Duodenal mucosa (tissue), 2 donors: ENCODE results near the gene ZBTB20.

Experiments used
- H3K27ac ChIP-seq: one replicate; pipeline ENCODE4 v1.7.0; 2013; ENCODE audit warnings: low read depth, low read length
- H3K27me3 ChIP-seq, 2 donors: one replicate each; pipeline ENCODE4 v1.7.0; 2013; ENCODE audit warnings: low read length in 2 of 2, control low read depth in 1 of 2; ENCODE audit not compliant: insufficient read depth in 2 of 2, control insufficient read depth in 1 of 2
- H3K36me3 ChIP-seq, 2 donors: one replicate each; pipeline ENCODE4 v1.7.0; 2013; ENCODE audit warnings: low read length in 2 of 2, control low read depth in 1 of 2; ENCODE audit not compliant: insufficient read depth in 2 of 2, control insufficient read depth in 1 of 2
- H3K4me1 ChIP-seq, 2 donors: one replicate each; pipeline ENCODE4 v1.7.0; 2013; ENCODE audit warnings: low read length in 2 of 2, control low read depth in 1 of 2; ENCODE audit not compliant: insufficient read depth in 2 of 2, control insufficient read depth in 1 of 2
- H3K4me3 ChIP-seq, 2 donors: one replicate each; pipeline ENCODE4 v1.7.0; 2013; ENCODE audit warnings: low read length in 2 of 2, low read depth in 1 of 2
- H3K9ac ChIP-seq, 2 donors: one replicate each; pipeline ENCODE4 v1.7.0; 2013; ENCODE audit warnings: low read length in 2 of 2, low read depth in 1 of 2
- H3K9me3 ChIP-seq, 2 donors: one replicate each; pipeline ENCODE4 v1.7.0; 2013; ENCODE audit warnings: low read length in 2 of 2, control low read depth in 1 of 2; ENCODE audit not compliant: control insufficient read depth in 1 of 2

Gene ZBTB20

DNA sequence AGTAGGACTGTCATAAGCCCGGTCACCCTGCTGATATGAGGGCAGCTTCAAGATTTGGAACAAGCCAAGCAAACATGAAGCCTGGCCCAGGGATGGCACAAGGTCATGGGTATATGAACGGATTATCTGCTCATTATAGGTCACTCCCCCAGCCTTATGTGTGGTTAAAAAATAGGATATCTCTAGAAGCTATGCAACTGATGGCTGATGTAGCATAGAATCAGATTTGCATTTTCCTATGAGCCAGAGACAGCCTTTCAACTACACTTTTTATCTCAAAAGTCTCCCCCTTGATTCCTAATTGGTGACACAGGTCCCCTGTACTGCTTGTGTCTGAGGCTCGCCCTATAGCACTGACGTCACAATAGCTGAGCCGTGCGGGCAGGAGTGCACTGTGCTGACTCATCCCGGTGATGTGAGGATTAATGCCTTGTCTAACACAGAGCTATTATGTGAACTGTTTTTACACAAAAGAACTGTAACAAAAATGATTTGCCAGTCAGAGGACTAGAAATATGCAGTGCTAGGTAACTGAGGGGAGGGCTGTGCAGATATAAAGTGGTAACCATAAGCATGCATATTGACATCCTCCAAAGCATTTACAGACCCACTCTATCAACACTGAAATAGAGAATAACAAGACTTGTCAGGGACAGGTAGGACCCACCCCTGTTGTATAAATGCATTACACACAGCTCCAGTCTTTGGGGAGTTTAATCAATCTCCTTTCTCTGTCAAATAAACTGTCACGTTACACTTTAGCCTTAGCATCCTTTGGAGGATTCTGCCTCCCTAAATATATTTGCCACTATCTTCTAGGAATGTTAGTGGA is 648.3 kb downstream of the ZBTB20 start:
- H3K9me3 ChIP-seq, result no peaks in the 10 kb centered on the region
- no peaks in the 10 kb centered on the region for H3K27me3 ChIP-seq
- no peaks in the 10 kb centered on the region for H3K36me3 ChIP-seq
- H3K4me1 ChIP-seq, result peaks cover 4 to 13% of the 10 kb centered on the region in 2 donors
- H3K9ac ChIP-seq, result no peak overlapping the region
- H3K27ac ChIP-seq, result no peak overlapping the region
- H3K4me3 ChIP-seq, result no peak overlapping the region

- no peak overlapping the region for H3K4me3 ChIP-seq
- H3K36me3 ChIP-seq, result no peaks in the 10 kb centered on the region
- H3K4me1 ChIP-seq, result peaks cover 4 to 13% of the 10 kb centered on the region in 2 donors
- no peaks in the 10 kb centered on the region for H3K9me3 ChIP-seq
- no peak overlapping the region for H3K27ac ChIP-seq
- no peaks in the 10 kb centered on the region for H3K27me3 ChIP-seq
- H3K9ac ChIP-seq, result no peak overlapping the region
These were observed 650.2 kb downstream of the ZBTB20 start for GRCh38 chr3:114496874-114497273.

DNA sequence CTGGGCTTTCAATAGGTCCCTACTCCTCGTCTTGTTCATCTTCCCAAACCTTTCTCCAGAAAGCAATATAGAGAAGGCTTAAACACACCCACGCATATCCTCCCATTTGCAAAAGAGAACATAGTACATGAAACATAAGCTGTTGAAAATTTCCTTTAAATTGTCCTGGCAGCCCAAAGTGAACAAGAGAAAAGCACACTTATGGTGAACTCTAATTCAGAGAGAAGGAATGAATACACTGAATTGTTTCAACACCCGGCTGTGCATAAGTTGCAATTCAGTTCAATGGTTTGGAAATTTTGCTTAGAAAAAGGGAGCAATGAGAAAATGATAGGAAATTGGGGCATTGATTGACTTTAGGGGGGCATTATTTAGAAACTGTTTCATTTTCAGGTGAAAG is 650.6 kb downstream of the ZBTB20 start:
- no peaks in the 10 kb centered on the region for H3K36me3 ChIP-seq
- no peak overlapping the region for H3K27ac ChIP-seq
- H3K4me1 ChIP-seq, result peaks cover 4 to 13% of the 10 kb centered on the region in 2 donors
- no peaks in the 10 kb centered on the region for H3K27me3 ChIP-seq
- no peak overlapping the region for H3K4me3 ChIP-seq
- H3K9ac ChIP-seq, result no peak overlapping the region
- no peaks in the 10 kb centered on the region for H3K9me3 ChIP-seq

GRCh38 chr3:114496021-114496434 is 651.1 kb downstream of the ZBTB20 start:
- Histone ChIP-seq H3K27ac (no peak overlapping the region), H3K4me1 (peaks cover 4 to 13% of the 10 kb centered on the region in 2 donors), H3K36me3 (no peaks in the 10 kb centered on the region), H3K9me3 (no peaks in the 10 kb centered on the region), H3K4me3 (no peak overlapping the region), H3K9ac (no peak overlapping the region), H3K27me3 (no peaks in the 10 kb centered on the region)

- Histone ChIP-seq H3K4me1 (peaks cover 4 to 13% of the 10 kb centered on the region in 2 donors), H3K9ac (no peak overlapping the region), H3K9me3 (no peaks in the 10 kb centered on the region), H3K27ac (no peak overlapping the region), H3K4me3 (no peak overlapping the region), H3K27me3 (no peaks in the 10 kb centered on the region), H3K36me3 (no peaks in the 10 kb centered on the region)
These were observed 652.6 kb downstream of the ZBTB20 start for GRCh38 chr3:114494498-114494897.

DNA sequence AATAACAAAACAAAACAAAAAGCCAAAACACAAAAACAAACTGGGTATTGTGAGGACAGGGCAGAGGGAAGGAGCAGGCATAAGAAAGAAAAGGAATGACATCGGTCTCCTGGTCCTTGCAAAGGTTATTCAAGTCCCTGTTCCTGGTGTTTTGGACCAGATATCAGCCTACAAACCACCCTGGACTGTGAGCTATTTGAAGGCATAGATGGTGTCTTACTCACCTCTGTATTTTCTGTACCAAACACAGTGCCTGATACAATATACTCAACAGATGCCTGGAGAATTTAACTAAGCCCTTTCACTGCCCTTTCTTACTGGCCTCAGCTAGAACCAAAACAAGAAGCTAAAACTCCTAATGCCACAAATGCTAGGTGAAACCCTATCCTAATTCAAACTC is 656.3 kb downstream of the ZBTB20 start:
- H3K4me1 ChIP-seq, result no peaks in the 10 kb centered on the region
- no peak overlapping the region for H3K4me3 ChIP-seq
- no peaks in the 10 kb centered on the region for H3K27me3 ChIP-seq
- H3K27ac ChIP-seq, result no peak overlapping the region
- no peak overlapping the region for H3K9ac ChIP-seq
- no peaks in the 10 kb centered on the region for H3K9me3 ChIP-seq
- no peaks in the 10 kb centered on the region for H3K36me3 ChIP-seq

DNA sequence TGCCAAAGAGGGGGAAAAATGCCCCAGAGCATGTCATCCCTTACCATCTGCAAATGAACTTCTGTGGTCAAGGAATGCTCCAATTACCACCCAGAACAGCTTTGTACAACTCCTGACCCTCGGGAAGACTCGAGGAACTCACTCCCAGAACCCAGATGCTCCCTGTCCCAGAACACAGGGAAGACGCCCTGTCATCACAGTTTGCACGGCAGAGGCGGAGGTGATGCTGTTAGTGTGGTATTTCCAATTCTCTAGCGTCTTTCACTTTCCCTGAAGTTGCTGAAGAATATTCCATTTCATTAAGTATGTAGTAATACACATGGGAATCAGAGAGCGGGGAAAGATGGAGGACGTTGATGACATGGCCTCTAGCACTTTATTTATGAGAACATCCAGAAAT is 659.6 kb downstream of the ZBTB20 start:
- H3K9ac ChIP-seq, result no peak overlapping the region
- H3K27me3 ChIP-seq, result no peaks in the 10 kb centered on the region
- H3K36me3 ChIP-seq, result no peaks in the 10 kb centered on the region
- H3K4me1 ChIP-seq, result no peaks in the 10 kb centered on the region
- no peak overlapping the region for H3K27ac ChIP-seq
- no peak overlapping the region for H3K4me3 ChIP-seq
- H3K9me3 ChIP-seq, result no peaks in the 10 kb centered on the region

DNA sequence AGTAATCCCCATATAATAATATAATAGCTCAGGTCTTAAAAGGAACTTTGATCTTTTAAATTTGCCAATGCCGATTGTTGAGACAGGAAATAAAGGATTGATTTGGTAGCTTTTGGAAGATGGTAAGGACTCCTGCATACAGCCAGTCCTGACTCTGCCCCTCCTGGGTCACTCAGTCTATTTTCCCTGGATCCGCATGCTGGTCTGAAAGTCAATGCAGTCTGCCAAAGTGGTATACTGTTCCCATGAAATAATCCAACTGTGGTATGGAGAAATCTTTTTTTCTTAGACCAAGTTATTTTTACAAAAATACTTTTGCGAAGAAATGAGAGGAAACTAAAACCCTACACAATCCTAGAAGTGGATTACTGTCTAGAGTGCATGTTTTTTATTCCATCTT is 662.2 kb downstream of the ZBTB20 start:
- Histone ChIP-seq H3K9me3 (no peaks in the 10 kb centered on the region), H3K27ac (no peak overlapping the region), H3K9ac (no peak overlapping the region), H3K4me3 (no peak overlapping the region), H3K4me1 (no peaks in the 10 kb centered on the region), H3K36me3 (no peaks in the 10 kb centered on the region), H3K27me3 (no peaks in the 10 kb centered on the region)

DNA sequence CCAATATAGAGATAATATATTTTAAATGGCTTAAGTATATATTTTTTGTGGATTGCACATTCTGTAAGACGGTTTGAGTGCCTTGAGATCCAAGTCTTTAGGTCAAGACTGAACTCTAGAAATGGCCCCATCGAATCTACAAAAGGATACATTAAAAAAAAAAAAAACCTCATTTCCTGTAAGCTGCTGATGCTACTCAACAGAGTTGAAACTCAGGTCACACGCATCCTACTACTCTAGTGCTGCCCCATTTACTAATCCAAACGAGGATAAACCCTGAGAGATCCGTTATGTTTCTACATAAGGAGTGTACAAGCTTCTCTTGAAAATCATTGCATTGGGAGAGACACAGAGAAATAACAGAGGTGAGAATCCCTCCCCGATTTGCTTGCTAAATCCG is 666.0 kb downstream of the ZBTB20 start:
- no peaks in the 10 kb centered on the region for H3K27me3 ChIP-seq
- H3K27ac ChIP-seq, result no peak overlapping the region
- no peak overlapping the region for H3K4me3 ChIP-seq
- no peak overlapping the region for H3K9ac ChIP-seq
- no peaks in the 10 kb centered on the region for H3K36me3 ChIP-seq
- H3K9me3 ChIP-seq, result no peaks in the 10 kb centered on the region
- no peaks in the 10 kb centered on the region for H3K4me1 ChIP-seq

- Histone ChIP-seq H3K9ac (no peak overlapping the region), H3K4me1 (peaks cover under 1 to 1% of the 10 kb centered on the region in 2 donors), H3K27me3 (no peaks in the 10 kb centered on the region), H3K9me3 (no peaks in the 10 kb centered on the region), H3K4me3 (no peak overlapping the region), H3K36me3 (no peaks in the 10 kb centered on the region), H3K27ac (no peak overlapping the region)
These were observed 666.6 kb downstream of the ZBTB20 start for GRCh38 chr3:114480442-114480841.
